Osteoblast (primary cell): ENCODE results near the gene PAFAH1B1. TPM values are rescaled to one million over a fixed set of nuclear protein-coding genes. Genes with fewer than 3 reads are reported as not detected.
A peak's percentile ranks its signal among the peaks of the same experiment; 100 is the strongest.

Experiments
- DNase-seq: peaks from one replicate; pipeline ENCODE4 v3.0.0; 2011; ENCODE audit warnings: low spot score, mixed read lengths; ENCODE audit not compliant: insufficient read length; ENCODE audit errors: missing footprints
- H2AFZ ChIP-seq: 2 replicates; pipeline ENCODE4 v1.6.0; 2011; ENCODE audit warnings: mild to moderate bottlenecking, low read length
- H3K27ac ChIP-seq: 2 replicates; pipeline ENCODE4 v1.5.1; 2011; ENCODE audit warnings: mild to moderate bottlenecking, low read depth, low read length, moderate library complexity
- H3K27me3 ChIP-seq: 2 replicates; pipeline ENCODE4 v1.6.0; 2012; ENCODE audit warnings: mild to moderate bottlenecking, control low read depth, inconsistent platforms, low read length, moderate library complexity; ENCODE audit not compliant: insufficient read depth
- H3K36me3 ChIP-seq: 2 replicates; pipeline ENCODE4 v1.5.1; 2011; ENCODE audit warnings: mild to moderate bottlenecking, low read length, control low read depth, moderate library complexity; ENCODE audit not compliant: insufficient read depth
- H3K4me1 ChIP-seq: 2 replicates; pipeline ENCODE4 v1.5.1; 2011; ENCODE audit warnings: mild to moderate bottlenecking, low read length, control low read depth, moderate library complexity; ENCODE audit not compliant: insufficient read depth
- H3K4me2 ChIP-seq: 2 replicates; pipeline ENCODE4 v1.6.0; 2011; ENCODE audit warnings: mild to moderate bottlenecking, low read length; ENCODE audit not compliant: insufficient read depth
- H3K4me3 ChIP-seq: fragments of 200-600 bp; sonication (generic); 3 replicates; pipeline ENCODE4 v1.5.1; 2012; ENCODE audit warnings: mild to moderate bottlenecking, low read length, inconsistent platforms; ENCODE audit not compliant: insufficient read depth
- H3K79me2 ChIP-seq: 2 replicates; pipeline ENCODE4 v1.6.0; 2012; ENCODE audit warnings: mild to moderate bottlenecking, low read length, control low read depth, inconsistent platforms; ENCODE audit not compliant: insufficient read depth
- H3K9me3 ChIP-seq: 2 replicates; pipeline ENCODE4 v1.5.1; 2011; ENCODE audit warnings: low read depth, low read length, control low read depth
- H4K20me1 ChIP-seq: 2 replicates; pipeline ENCODE4 v1.6.0; 2012; ENCODE audit warnings: mild to moderate bottlenecking, low read length, control low read depth; ENCODE audit not compliant: insufficient read depth
- total RNA-seq: library from RNA; depleted of rRNA; stranded (reverse); fragments of >200 nt; gene quantifications from 2 replicates; pipeline ENCODE4 v1.2.3, GENCODE V29; 2012
- TF ChIP-seq, protein P1 (sequence below): IDR thresholded peaks from 2 replicates; pipeline ENCODE4 v1.5.1; 2011; ENCODE audit warnings: mild to moderate bottlenecking, low read depth, low read length, moderate library complexity; ENCODE audit errors: extremely low read depth

Gene PAFAH1B1
- total RNA-seq, 1 donor = 128 TPM

DNA sequence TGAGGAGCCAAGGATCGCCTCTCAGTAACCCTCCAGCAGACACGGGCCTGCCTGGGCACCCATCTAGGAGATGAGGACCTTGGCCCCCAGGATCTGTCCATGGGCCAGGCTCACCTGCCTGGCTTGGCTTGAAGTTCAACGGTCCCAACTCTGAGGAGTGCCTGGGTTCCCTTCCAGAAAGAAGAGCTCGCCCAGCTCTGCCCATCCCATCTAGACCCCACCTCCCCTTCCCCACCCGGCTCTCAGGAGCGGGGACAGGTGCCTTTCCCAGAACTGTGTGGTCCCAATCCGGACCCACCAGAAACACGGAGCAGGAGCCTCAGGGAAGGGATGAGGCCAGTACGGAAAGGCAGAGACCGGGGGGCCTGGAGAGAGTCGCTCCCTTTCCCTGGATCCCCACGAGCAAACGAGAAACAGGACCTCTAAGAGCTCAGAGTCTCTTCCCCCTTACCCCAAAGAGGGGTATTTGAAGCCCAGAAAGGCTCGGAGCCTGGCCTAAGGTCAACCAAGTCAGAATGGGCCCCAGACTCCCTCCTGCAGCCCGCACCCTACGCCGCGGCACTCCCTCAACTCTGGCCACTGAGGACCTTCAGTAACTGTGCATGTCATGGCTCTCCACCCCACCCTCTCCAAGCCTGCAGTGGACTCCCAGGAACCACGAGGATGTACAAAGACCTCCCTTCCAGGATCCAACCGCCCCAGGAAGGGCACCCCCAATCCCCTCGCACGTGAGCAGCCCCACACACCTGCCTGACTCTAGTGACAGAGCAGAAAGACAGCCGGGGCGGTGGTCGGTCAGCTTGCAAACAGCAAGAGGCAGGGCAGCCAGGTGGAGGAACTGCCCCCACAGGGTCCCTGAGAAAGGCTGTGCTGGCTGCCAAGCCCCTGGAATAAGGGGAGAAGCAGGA lies 112.7 kb downstream of the PAFAH1B1 start:
- peaks cover 61% of the 10 kb centered on the region for H4K20me1 ChIP-seq
- TF ChIP-seq, protein P1, sequence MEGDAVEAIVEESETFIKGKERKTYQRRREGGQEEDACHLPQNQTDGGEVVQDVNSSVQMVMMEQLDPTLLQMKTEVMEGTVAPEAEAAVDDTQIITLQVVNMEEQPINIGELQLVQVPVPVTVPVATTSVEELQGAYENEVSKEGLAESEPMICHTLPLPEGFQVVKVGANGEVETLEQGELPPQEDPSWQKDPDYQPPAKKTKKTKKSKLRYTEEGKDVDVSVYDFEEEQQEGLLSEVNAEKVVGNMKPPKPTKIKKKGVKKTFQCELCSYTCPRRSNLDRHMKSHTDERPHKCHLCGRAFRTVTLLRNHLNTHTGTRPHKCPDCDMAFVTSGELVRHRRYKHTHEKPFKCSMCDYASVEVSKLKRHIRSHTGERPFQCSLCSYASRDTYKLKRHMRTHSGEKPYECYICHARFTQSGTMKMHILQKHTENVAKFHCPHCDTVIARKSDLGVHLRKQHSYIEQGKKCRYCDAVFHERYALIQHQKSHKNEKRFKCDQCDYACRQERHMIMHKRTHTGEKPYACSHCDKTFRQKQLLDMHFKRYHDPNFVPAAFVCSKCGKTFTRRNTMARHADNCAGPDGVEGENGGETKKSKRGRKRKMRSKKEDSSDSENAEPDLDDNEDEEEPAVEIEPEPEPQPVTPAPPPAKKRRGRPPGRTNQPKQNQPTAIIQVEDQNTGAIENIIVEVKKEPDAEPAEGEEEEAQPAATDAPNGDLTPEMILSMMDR = no peak
- H3K4me3 ChIP-seq = no peak overlapping the region
- no peaks in the 10 kb centered on the region for H3K9me3 ChIP-seq
- no peak overlapping the region for H3K4me2 ChIP-seq
- peak; percentile 71 for DNase-seq
- peaks cover 41% of the 10 kb centered on the region for H3K4me1 ChIP-seq
- H3K27me3 ChIP-seq = no peaks in the 10 kb centered on the region
- peak overlapping the region; percentile 15 for H3K27ac ChIP-seq
- H2AFZ ChIP-seq = no peak overlapping the region
- H3K36me3 ChIP-seq = peaks cover 14% of the 10 kb centered on the region
- H3K79me2 ChIP-seq = peaks cover 75% of the 10 kb centered on the region

DNA sequence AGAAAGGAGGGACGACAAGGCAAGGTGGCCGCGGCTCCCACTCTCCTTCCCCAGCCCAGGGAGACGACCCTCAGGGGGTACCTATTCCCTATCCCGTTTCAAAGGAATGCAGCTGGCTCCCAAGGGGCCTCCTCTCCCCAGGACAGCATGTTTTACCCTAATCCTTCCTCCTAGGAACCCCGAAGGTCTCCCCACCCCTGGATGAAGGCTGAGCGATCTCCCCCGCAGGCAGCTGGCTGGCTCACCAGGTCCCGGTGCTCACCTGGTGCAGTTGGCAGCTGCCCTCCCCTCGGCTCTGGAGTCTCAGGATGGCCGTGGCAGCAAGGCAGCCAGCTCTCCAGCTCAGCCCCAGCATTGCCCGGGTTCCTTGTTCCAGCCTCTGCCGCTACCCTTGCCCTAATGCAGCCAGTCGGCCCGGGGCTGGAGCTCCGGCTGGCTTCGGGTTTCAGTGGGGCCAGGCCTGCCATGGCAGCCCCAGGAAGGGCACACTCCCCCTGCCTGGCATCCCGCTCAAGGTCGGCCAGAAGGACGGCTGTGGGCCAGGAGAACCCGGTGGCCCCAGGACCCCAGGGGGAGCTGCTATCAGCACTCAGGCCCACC lies 113.6 kb downstream of the PAFAH1B1 start:
- Histone ChIP-seq H3K4me3 (no peak overlapping the region), H4K20me1 (peaks cover 61% of the 10 kb centered on the region), H3K4me2 (no peak overlapping the region), H3K27me3 (no peaks in the 10 kb centered on the region), H3K27ac (no peak overlapping the region), H3K79me2 (peaks cover 77% of the 10 kb centered on the region), H3K9me3 (no peaks in the 10 kb centered on the region), H3K36me3 (peaks cover 6% of the 10 kb centered on the region), H2AFZ (no peak overlapping the region), H3K4me1 (peaks cover 42% of the 10 kb centered on the region)
- TF ChIP-seq, protein P1 = no peak
- peak; percentile 87 for DNase-seq

DNA sequence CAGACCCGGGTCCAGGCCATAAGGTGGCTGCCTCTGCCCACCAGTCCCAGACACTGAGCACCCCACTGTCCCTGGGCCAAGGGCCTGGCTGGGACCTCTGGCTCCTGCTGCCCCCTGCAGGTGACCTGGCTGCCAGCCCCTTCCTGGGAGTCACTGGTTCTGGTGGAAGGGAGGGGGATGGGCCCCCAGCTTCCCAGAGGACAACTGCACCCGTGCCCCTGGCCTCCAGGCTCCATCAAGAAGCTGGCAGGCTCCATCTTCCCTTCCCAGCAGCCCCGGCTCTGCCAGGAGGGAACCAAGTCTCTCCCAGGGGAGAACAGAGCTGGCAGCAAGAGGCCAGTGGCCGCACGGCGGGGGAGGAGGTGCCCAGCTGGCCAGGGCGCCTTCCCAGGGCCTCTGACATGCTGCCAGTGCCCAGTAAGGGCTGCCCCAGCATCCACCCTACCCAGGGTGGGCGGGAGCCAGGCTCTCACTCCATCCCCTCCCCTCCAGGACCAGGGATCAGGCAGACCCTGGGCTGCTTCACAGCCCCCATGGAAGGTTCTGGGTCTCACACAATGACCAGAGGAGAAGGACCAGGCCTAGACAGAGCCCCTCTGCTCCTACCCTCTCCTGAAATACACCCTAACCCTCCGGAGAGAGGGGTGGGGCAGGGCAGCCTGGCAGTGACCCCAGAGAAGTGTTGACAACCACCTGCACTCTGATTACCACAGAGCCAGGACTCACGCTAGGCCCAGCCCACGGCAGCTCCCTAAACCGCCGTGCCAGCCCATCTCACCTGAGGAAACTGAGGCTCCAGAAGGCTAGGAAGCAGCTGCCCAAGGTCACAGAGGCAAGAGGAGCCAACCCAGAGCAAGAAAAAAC lies 114.5 kb downstream of the PAFAH1B1 start:
- Histone ChIP-seq H3K4me3 (peak overlapping the region; percentile 10), H2AFZ (no peak overlapping the region), H3K36me3 (no peaks in the 10 kb centered on the region), H3K79me2 (peaks cover 79% of the 10 kb centered on the region), H4K20me1 (peaks cover 61% of the 10 kb centered on the region), H3K9me3 (no peaks in the 10 kb centered on the region), H3K4me1 (peaks cover 47% of the 10 kb centered on the region), H3K4me2 (peak overlapping the region; percentile 45), H3K27me3 (no peaks in the 10 kb centered on the region), H3K27ac (peak overlapping the region; percentile 37)
- TF ChIP-seq, protein P1 = peak; percentile 43
- DNase-seq = peak; percentile 95
